CD14-positive monocyte (primary cell): ENCODE measurements around the gene TMEM175. TPM values are rescaled to one million over a fixed set of nuclear protein-coding genes. Genes with fewer than 3 reads are reported as not detected.

ENCODE experiments used
- DNase-seq, 3 donors: peaks; one replicate each; pipeline ENCODE4 v3.0.0-alpha.2; 2011 to 2022
- H2AFZ ChIP-seq: 2 replicates; pipeline ENCODE4 v1.6.0; 2012; ENCODE audit warnings: mild to moderate bottlenecking, low read depth, low read length, inconsistent platforms; ENCODE audit not compliant: insufficient read depth, poor library complexity, severe bottlenecking
- H3K27ac ChIP-seq, 2 donors: 1 replicate in 1 of 2; 2 replicates in 1 of 2; pipeline ENCODE4 v1.5.1; 2012 to 2013; ENCODE audit warnings: low read length in 2 of 2, control low read depth in 1 of 2, inconsistent platforms in 1 of 2, low read depth in 1 of 2, mild to moderate bottlenecking in 1 of 2
- H3K27me3 ChIP-seq, 2 donors: one replicate each; pipeline versions ENCODE4 v1.6.0 to v1.6.1; 2011 to 2013; ENCODE audit warnings: low read length in 2 of 2; ENCODE audit not compliant: control insufficient read depth in 2 of 2, insufficient read depth in 2 of 2
- H3K36me3 ChIP-seq, 2 donors: replicated peaks in 1 of 2; 1 replicate in 1 of 2; 2 replicates in 1 of 2; pipeline versions ENCODE4 v1.5.1 to v1.6.1; 2012 to 2013; ENCODE audit warnings: low read length in 2 of 2, control low read depth in 1 of 2, inconsistent platforms in 1 of 2, mild to moderate bottlenecking in 1 of 2; ENCODE audit not compliant: insufficient read depth in 2 of 2, control insufficient read depth in 1 of 2
- H3K4me1 ChIP-seq, 2 donors: 1 replicate in 1 of 2; 2 replicates in 1 of 2; pipeline versions ENCODE4 v1.5.1 to v1.6.1; 2012 to 2013; ENCODE audit warnings: low read length in 2 of 2, control low read depth in 1 of 2, inconsistent platforms in 1 of 2, mild to moderate bottlenecking in 1 of 2, moderate library complexity in 1 of 2; ENCODE audit not compliant: insufficient read depth in 2 of 2, control insufficient read depth in 1 of 2
- H3K4me2 ChIP-seq: replicated peaks from 2 replicates; pipeline ENCODE3; 2012; ENCODE audit warnings: low read length, moderate library complexity, mild to moderate bottlenecking; ENCODE audit not compliant: poor library complexity, severe bottlenecking; ENCODE audit errors: extremely low read depth
- H3K4me3 ChIP-seq, 3 experiments: fragments of 200-600 bp in 1 of 3; sonication (generic) in 1 of 3; replicated peaks in 1 of 3; 1 replicate in 2 of 3; 2 replicates in 1 of 3; pipeline ENCODE4 v1.5.1; 2011 to 2013; ENCODE audit warnings: low read length in 3 of 3, mild to moderate bottlenecking in 3 of 3, control low read depth in 2 of 3, low read depth in 2 of 3, inconsistent platforms in 1 of 3, moderate library complexity in 1 of 3
- H3K79me2 ChIP-seq: 2 replicates; pipeline ENCODE4 v1.6.0; 2012; ENCODE audit warnings: mild to moderate bottlenecking, control low read depth, inconsistent platforms, low read length, moderate library complexity; ENCODE audit not compliant: insufficient read depth
- H3K9ac ChIP-seq: 2 replicates; pipeline ENCODE4 v1.6.0; 2017; ENCODE audit warnings: low read length, mild to moderate bottlenecking; ENCODE audit not compliant: insufficient read depth, poor library complexity, severe bottlenecking
- H3K9me3 ChIP-seq, 2 donors: replicated peaks in 1 of 2; 1 replicate in 1 of 2; 2 replicates in 1 of 2; pipeline versions ENCODE4 v1.5.1 to v1.6.1; 2012 to 2013; ENCODE audit warnings: low read length in 2 of 2, control low read depth in 1 of 2; ENCODE audit not compliant: control insufficient read depth in 1 of 2, insufficient read depth in 1 of 2
- H4K20me1 ChIP-seq: 2 replicates; pipeline ENCODE4 v1.6.0; 2012; ENCODE audit warnings: mild to moderate bottlenecking, low read length, control low read depth, moderate library complexity; ENCODE audit not compliant: insufficient read depth
- H3K27ac Mint-ChIP-seq, 7 donors: one replicate each; pipeline ENCODE4 v1.8.0; 2020; ENCODE audit warnings: mild to moderate bottlenecking in 7 of 7, mixed read lengths in 7 of 7, moderate library complexity in 6 of 7, inconsistent platforms in 2 of 7
- H3K27me3 Mint-ChIP-seq, 3 donors: one replicate each; pipeline ENCODE4 v1.8.0; 2021 to 2022; ENCODE audit warnings: low read depth in 3 of 3, mild to moderate bottlenecking in 3 of 3, mixed read lengths in 3 of 3, moderate library complexity in 3 of 3, inconsistent platforms in 1 of 3
- H3K36me3 Mint-ChIP-seq, 2 donors: one replicate each; pipeline ENCODE4 v1.8.0; 2020; ENCODE audit warnings: mixed read lengths in 2 of 2, inconsistent platforms in 1 of 2, mild to moderate bottlenecking in 1 of 2
- H3K4me1 Mint-ChIP-seq: one replicate; pipeline ENCODE4 v1.8.0; 2020; ENCODE audit warnings: mild to moderate bottlenecking, mixed read lengths
- H3K4me3 Mint-ChIP-seq, 2 donors: one replicate each; pipeline ENCODE4 v1.8.0; 2020; ENCODE audit warnings: mild to moderate bottlenecking in 2 of 2, mixed read lengths in 2 of 2, moderate library complexity in 1 of 2
- H3K9me3 Mint-ChIP-seq, 7 donors: one replicate each; pipeline ENCODE4 v1.8.0; 2020 to 2022; ENCODE audit warnings: mixed read lengths in 7 of 7, mild to moderate bottlenecking in 6 of 7, moderate library complexity in 6 of 7, inconsistent platforms in 2 of 7
- WGBS: methylation state at CpG from one replicate; pipeline ENCODE4 v1.1.5; 2013; ENCODE audit warnings: missing lambda C conversion rate; ENCODE audit not compliant: insufficient coverage; 5-methylcytosine and 5-hydroxymethylcytosine counted together
- intact Hi-C, 2 donors: fragments of 100-400 bp; cut with micrococcal nuclease; formaldehyde crosslinking; loops; one replicate each; pipeline versions ENCODE4 v1.15.0 to v1.15.1; 2023
- polyA plus RNA-seq, 3 donors: library from polyadenylated mRNA; depleted of rRNA in 1 of 3; unstranded in 2 of 3; stranded (reverse) in 1 of 3; fragments of 300-500 nt in 2 of 3; fragments of >200 nt in 1 of 3; fragmentation: Illumina TruSeq in 2 of 3; gene quantifications; 1 replicate in 2 of 3; 2 replicates in 1 of 3; pipeline ENCODE4 v1.2.3, GENCODE V29; 2012 to 2021
- TF ChIP-seq, protein P1 (sequence below): fragments of 200-600 bp; IDR thresholded peaks from one replicate; pipeline ENCODE4 v1.8.0; 2022; ENCODE audit warnings: antibody characterized with exemption, mild to moderate bottlenecking

The TMEM175 gene
- polyA plus RNA-seq, 3 donors, result 18.9 to 216 (median 20.7) TPM

DNA sequence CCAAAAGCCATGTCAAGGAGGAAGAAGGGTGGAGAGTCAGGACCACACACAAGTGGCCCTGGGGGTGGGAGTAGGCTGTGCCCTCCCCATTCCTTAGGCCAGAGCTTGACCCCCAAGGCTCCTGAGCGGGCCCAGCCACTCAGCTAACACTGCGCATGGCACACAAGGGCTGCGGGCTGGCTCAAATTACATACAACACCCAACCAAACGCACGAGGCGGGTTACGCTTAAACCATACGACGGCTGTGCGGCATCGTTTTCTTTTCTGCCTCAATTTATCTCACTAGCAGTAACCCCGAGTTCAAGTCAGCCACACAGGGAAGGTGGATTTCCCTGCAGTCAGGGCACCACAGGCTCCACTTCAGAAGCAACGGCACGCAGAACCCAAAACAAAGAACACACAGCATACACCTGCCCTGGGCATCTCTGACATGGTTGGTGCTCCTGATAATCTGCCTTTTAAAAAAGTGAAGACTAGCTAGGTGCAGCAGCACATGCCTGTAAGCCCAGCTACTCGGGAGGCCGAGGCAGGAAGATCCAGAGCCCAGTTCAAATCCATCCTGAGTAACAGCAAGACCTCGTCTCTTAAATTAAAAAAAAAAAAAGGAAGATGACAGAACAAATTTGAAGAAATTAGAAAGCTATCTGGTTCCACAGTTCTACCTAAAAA, 3.0 kb upstream of the TMEM175 start:
- H3K27ac Mint-ChIP-seq, result peak overlapping the region; percentile 22 to 86 (median 78)
- 95% methylated on average over 13 of the region's 17 CpGs for WGBS
- H3K36me3 Mint-ChIP-seq, result peaks cover 6 to 21% of the 10 kb centered on the region in 2 donors
- no peak for DNase-seq
- Histone ChIP-seq H3K27ac (peak overlapping the region; percentile 30 to 98), H3K9me3 (no peaks in the 10 kb centered on the region), H3K9ac (no peak overlapping the region), H3K4me2 (peak overlapping the region; percentile 84), H2AFZ (no peak overlapping the region), H3K4me3 (peak overlapping the region in 1 of 3 experiments; percentile 97), H3K27me3 (no peaks in the 10 kb centered on the region), H3K79me2 (peaks cover 92% of the 10 kb centered on the region), H4K20me1 (peaks cover 78% of the 10 kb centered on the region), H3K36me3 (peaks cover 7 to 13% of the 10 kb centered on the region in 2 donors), H3K4me1 (peaks cover 42 to 58% of the 10 kb centered on the region in 2 donors)
- H3K9me3 Mint-ChIP-seq, result no peaks in the 10 kb centered on the region
- peaks cover 0 to 3% (median under 1%) of the 10 kb centered on the region in 3 donors for H3K27me3 Mint-ChIP-seq
- H3K4me3 Mint-ChIP-seq, result peak overlapping the region in 1 of 2 donors; percentile 30
- peaks cover 59% of the 10 kb centered on the region for H3K4me1 Mint-ChIP-seq
- TF ChIP-seq, protein P1, sequence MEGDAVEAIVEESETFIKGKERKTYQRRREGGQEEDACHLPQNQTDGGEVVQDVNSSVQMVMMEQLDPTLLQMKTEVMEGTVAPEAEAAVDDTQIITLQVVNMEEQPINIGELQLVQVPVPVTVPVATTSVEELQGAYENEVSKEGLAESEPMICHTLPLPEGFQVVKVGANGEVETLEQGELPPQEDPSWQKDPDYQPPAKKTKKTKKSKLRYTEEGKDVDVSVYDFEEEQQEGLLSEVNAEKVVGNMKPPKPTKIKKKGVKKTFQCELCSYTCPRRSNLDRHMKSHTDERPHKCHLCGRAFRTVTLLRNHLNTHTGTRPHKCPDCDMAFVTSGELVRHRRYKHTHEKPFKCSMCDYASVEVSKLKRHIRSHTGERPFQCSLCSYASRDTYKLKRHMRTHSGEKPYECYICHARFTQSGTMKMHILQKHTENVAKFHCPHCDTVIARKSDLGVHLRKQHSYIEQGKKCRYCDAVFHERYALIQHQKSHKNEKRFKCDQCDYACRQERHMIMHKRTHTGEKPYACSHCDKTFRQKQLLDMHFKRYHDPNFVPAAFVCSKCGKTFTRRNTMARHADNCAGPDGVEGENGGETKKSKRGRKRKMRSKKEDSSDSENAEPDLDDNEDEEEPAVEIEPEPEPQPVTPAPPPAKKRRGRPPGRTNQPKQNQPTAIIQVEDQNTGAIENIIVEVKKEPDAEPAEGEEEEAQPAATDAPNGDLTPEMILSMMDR, result no peak
- intact Hi-C loops, result no loop called here

DNA sequence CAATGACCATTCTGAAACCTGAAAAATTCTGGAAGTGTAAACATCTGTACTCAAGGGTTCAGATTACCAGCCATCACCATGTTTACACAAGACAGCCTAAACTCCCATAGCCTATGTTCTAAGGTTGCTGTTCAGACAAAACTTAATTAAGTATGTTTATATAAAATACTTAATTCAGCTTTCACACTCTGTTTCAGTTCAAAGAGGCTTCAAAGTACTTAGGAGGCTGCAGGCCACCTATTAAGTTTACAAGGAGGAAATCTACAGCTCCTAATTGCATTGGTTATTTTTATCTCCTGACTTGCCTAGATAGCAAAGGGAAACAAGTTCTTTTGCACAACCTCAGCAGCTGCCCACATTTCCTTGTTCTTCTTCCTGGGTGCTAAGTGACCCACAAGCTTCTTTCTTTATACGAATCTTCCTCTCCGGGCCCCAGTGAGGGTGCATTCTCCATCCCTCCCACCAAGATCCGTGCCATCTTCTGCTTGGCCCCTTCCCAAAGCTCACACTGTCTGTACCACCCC, 2.2 kb upstream of the TMEM175 start:
- H4K20me1 ChIP-seq, result peaks cover 69% of the 10 kb centered on the region
- Mint-ChIP-seq H3K9me3 (no peaks in the 10 kb centered on the region), H3K27me3 (peaks cover 0 to 3% (median 3%) of the 10 kb centered on the region in 3 donors), H3K4me1 (peaks cover 59% of the 10 kb centered on the region), H3K36me3 (peaks cover 5 to 21% of the 10 kb centered on the region in 2 donors), H3K27ac (peak overlapping the region; percentile 96 to 99 (median 97)), H3K4me3 (peak overlapping the region; percentile 96 to 98)
- H2AFZ ChIP-seq, result no peak overlapping the region
- peaks cover 91% of the 10 kb centered on the region for H3K79me2 ChIP-seq
- H3K4me2 ChIP-seq, result peak overlapping the region; percentile 84
- peaks cover 7 to 13% of the 10 kb centered on the region in 2 donors for H3K36me3 ChIP-seq
- 0% methylated on average over 3 of the region's 3 CpGs for WGBS
- H3K27me3 ChIP-seq, result no peaks in the 10 kb centered on the region
- H3K9me3 ChIP-seq, result no peaks in the 10 kb centered on the region
- intact Hi-C loops, result loop anchor here in 1 of 2 donors (5.0 to 10.0 kb wide), 2 partner anchors 235 to 362 kb away; no protein-coding TSS in a partner anchor
- peaks cover 51 to 58% of the 10 kb centered on the region in 2 donors for H3K4me1 ChIP-seq
- H3K27ac ChIP-seq, result peak overlapping the region; percentile 63 to 98
- H3K9ac ChIP-seq, result peak overlapping the region; percentile 100
- DNase-seq, result peak in 2 of 3 donors; percentile 48 to 52
- TF ChIP-seq, protein P1, result no peak
- peak overlapping the region in 2 of 3 experiments; percentile 93 to 97 for H3K4me3 ChIP-seq
